ENCODE data around the gene TBC1D9. TPM values are rescaled to one million over a fixed set of nuclear protein-coding genes. Genes with fewer than 3 reads are reported as not detected.

Gene TBC1D9
- total RNA-seq, 4 donors from 2014 or later: 1.5 to 3.5 (median 2.2) TPM

DNA sequence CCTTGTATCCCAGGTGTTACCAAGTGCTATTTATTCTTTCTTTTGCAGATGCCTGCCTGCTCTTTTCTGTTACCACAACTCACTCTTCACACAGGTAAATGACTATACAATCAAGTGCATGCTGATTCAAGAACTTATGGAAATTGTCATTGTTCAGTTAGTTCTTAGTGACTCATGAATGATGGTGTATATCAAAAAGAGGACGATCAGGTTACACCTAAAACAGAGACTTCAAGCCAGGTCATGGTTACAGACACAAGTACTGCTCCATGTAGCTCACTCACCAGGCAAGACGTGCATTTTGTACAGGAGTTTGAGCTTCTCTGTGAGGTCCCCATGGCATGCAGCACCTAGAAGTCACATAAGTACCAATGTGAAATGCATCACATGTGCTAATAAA is 128.2 kb downstream of the TBC1D9 start:
- intact Hi-C loops (cut with DNase I; ENCODE audit: low total_unique reads) (no loop called here), in situ Hi-C loops (cut with MboI; ENCODE audit: low sequenced_read_pairs in 4 of 4) (no loop called here)
- Histone ChIP-seq H3K4me3 (no peak overlapping the region), H3K9me3 (no peaks in the 10 kb centered on the region), H3K4me1 (no peaks in the 10 kb centered on the region), H3K36me3 (peaks cover 0 to 3% of the 10 kb centered on the region in 2 donors), H3K27ac (no peak overlapping the region), H3K27me3 (no peaks in the 10 kb centered on the region)
- DNase-seq (no peak), ATAC-seq (no peak)
- TF ChIP-seq, protein P1, sequence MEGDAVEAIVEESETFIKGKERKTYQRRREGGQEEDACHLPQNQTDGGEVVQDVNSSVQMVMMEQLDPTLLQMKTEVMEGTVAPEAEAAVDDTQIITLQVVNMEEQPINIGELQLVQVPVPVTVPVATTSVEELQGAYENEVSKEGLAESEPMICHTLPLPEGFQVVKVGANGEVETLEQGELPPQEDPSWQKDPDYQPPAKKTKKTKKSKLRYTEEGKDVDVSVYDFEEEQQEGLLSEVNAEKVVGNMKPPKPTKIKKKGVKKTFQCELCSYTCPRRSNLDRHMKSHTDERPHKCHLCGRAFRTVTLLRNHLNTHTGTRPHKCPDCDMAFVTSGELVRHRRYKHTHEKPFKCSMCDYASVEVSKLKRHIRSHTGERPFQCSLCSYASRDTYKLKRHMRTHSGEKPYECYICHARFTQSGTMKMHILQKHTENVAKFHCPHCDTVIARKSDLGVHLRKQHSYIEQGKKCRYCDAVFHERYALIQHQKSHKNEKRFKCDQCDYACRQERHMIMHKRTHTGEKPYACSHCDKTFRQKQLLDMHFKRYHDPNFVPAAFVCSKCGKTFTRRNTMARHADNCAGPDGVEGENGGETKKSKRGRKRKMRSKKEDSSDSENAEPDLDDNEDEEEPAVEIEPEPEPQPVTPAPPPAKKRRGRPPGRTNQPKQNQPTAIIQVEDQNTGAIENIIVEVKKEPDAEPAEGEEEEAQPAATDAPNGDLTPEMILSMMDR (IDR thresholded peaks at IDR 0.05 in 4 of 5, conservative IDR thresholded peaks at IDR 0.05 in 1 of 5): no peak
- no peak for TF ChIP-seq POLR2A (IDR thresholded peaks at IDR 0.05)

DNA sequence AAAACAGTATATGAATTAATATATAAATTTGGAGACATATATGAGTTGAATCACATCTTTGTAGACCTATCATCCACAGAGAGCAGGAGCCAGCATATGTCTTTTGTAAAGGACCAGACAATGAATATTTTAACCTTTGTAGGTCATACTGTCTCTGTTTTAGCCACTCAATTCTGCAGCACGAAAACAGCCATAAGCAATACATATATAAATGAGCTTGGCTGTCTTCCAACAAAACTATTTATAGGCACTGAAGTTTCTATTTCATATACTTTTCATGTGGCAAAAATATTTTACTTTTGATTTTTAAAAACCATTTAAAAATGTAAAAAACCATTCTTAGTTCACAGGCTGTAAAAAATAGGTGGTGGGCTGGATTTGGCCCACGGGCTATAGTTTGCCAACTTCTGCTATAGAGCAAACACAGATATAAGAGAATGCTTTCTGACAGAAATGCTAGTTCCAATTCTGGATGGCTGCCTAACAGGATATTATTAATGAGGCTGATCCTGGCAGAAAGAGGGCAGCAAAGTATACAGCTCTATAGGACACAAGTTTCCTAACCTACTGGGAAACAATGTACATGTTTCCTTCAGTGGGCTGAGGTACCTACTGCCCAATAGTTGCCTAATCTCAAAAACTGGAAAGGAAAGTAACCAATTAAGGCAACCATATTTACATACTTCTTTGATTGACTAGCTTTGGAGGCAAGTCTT is 129.4 kb downstream of the TBC1D9 start:
- ATAC-seq (no peak), DNase-seq (no peak)
- no peaks in the 10 kb centered on the region for H3K27me3 ChIP-seq
- TF ChIP-seq, protein P1 (IDR thresholded peaks at IDR 0.05 in 4 of 5, conservative IDR thresholded peaks at IDR 0.05 in 1 of 5): no peak
- TF ChIP-seq POLR2A (IDR thresholded peaks at IDR 0.05): no peak
- intact Hi-C loops (cut with DNase I; ENCODE audit: low total_unique reads): no loop called here
- H3K27ac ChIP-seq: no peak overlapping the region
- peaks cover 0 to 3% of the 10 kb centered on the region in 2 donors for H3K36me3 ChIP-seq
- H3K4me3 ChIP-seq: no peak overlapping the region
- no peaks in the 10 kb centered on the region for H3K4me1 ChIP-seq
- in situ Hi-C loops (cut with MboI; ENCODE audit: low sequenced_read_pairs in 4 of 4): no loop called here
- H3K9me3 ChIP-seq: no peaks in the 10 kb centered on the region

DNA sequence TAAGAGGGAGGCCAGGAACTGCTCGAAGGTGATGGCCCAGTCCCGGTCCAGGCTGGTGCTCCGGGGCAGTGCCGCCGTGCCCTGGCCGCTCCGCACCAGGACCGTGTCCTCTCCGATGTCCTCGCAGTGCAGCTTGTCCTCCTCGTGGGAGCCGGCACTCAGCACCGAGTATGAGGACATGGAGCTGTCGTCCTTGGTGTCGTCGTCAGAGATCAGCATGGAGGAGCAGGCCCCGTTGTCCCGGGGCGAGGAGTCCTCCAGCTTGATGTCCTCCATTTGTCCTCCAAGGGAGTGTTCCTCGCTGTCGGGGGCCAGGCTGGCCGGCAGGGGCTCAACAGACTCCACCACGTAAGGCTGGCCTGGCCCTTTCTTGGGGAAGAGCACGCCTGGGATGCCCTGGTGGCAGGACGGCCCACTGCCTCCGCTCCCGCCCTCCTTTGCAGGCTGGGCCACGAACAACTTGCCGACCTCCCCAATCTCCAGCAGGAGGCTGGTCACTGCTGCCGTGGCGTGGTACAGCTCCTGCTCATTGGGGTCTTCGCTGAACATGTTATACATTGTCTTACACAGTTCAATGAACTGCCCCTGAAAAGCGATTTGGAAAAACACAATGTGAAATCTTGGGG is 133.7 kb downstream of the TBC1D9 start:
- TF ChIP-seq, protein P1 (IDR thresholded peaks at IDR 0.05 in 4 of 5, conservative IDR thresholded peaks at IDR 0.05 in 1 of 5): no peak
- no peak for TF ChIP-seq POLR2A (IDR thresholded peaks at IDR 0.05)
- in situ Hi-C loops (cut with MboI; ENCODE audit: low sequenced_read_pairs in 4 of 4): no loop called here
- H3K4me1 ChIP-seq: no peaks in the 10 kb centered on the region
- H3K27me3 ChIP-seq: no peaks in the 10 kb centered on the region
- H3K4me3 ChIP-seq: no peak overlapping the region
- no peak for DNase-seq
- no peak for ATAC-seq
- no peaks in the 10 kb centered on the region for H3K9me3 ChIP-seq
- no peak overlapping the region for H3K27ac ChIP-seq
- H3K36me3 ChIP-seq: peaks cover 0 to 3% of the 10 kb centered on the region in 2 donors
- intact Hi-C loops (cut with DNase I; ENCODE audit: low total_unique reads): no loop called here

DNA sequence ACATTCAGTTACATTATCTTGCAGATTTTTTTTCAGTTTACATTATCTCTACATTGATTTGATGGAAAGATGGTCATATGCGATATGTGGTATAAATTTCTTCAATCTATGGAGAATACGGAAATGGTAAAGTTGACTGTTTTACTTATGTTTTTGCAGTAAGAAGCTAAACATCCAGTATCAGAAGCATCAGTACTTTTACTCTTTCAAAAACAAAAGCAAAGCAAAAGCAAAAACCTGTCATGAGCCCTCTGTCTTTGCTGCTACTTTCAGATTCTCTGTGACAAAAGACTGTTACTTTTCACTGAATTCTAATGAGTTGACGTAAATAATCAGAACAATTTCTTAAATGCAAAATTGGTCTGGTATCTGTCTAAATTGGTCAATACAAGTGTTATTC is 135.0 kb downstream of the TBC1D9 start:
- Histone ChIP-seq H3K4me1 (no peaks in the 10 kb centered on the region), H3K36me3 (peaks cover 0 to under 1% of the 10 kb centered on the region in 2 donors), H3K27me3 (no peaks in the 10 kb centered on the region), H3K9me3 (no peaks in the 10 kb centered on the region), H3K4me3 (no peak overlapping the region), H3K27ac (no peak overlapping the region)
- no peak for ATAC-seq
- intact Hi-C loops (cut with DNase I; ENCODE audit: low total_unique reads) (no loop called here), in situ Hi-C loops (cut with MboI; ENCODE audit: low sequenced_read_pairs in 4 of 4) (no loop called here)
- no peak for DNase-seq
- TF ChIP-seq, protein P1 (IDR thresholded peaks at IDR 0.05 in 4 of 5, conservative IDR thresholded peaks at IDR 0.05 in 1 of 5): no peak
- TF ChIP-seq POLR2A (IDR thresholded peaks at IDR 0.05): no peak
